Measurements from ENCODE around the gene IL34.

Gene IL34

DNA sequence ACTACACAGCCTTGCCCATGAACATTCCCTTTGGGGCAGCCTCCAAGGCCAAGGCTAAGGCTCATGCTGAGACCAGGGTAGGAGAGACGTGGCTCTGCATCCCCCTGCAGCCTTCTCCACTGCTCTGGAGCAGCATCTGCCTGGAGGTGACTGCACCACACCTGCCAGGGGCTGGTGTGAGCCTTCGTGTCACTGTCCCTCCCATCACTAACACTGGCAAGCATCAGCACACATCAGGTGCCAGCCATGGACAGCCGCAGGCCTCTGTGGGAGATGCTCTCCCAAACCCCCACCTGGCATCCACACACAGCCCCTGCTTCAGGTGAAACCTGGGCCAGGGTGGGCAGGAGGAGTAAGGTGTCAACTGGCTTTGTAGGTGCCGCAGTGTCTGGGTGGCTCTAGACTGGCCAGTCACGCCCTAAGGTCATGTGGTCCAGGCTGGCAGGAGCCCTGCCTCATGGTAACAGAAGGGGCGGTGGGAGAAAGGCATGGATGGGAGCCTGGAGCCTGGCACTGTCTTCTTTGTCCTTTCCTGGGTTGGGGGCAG, 57.5 kb downstream of the IL34 start:
- no peak for DNase-seq

DNA sequence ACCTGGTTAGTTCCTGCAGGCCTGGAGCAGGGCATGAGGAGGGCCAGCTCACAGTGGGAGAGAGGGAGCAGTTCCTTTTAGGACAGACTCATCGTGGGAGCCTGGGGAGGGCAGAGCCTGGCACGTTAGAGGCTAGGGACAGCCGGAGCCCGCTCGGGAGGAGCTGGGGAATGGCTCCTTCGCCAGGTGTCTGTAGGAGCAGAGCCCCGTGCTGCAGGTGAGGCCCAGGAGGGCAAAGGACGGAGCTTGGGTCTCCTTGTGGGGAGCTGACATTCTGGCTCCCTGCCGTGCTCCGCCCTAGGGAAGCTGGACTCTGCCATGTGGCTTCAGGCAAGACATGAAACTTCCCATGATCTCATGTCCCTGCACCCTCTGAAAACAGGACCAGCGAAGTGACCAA, 58.2 kb downstream of the IL34 start:
- no peak for DNase-seq

DNA sequence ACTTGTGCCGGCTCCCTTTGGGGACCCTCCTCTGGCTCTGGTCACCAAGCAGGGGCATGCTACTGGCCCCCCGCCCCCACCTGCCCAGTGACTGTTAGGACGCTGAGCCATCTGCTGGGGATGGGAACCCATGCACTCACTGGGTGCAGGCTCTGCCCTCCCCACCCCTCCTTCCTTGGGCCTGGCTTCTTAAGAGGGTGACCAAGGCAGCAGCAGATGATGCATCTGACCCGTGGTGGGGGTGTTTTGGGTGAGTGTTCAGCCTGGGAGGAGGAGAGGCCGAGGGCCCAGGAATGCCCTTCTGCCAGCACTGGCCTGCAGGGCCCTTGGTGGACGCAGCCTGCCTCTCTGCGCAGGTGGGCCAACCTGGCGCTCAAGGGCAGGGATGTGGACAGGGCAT, 58.7 kb downstream of the IL34 start:
- no peak for DNase-seq

DNA sequence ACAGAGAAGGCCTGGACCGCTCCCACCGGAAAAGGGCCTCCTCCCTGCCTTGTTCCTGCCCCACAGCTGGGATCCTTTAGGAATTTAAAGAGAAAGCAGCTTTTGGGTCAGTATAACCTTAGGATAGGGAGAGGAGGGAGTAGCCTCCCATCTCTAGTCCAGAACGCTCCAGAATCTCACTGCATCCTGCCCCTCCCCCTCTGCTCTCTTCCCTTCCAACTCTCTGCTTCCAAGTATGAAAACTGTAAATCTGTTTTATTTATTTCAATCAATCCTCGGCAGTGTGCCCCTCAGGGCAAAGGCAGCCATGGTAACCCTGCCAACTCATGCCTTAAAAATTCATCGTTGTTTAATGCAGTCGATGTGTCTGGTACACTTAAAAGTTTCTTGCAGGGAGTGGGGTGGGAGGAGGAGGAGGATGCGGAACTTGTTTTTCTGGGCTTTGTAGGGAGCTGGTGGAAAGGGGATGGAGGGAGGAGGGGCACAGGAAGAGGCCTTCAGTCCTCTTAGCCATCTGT, 60.6 kb downstream of the IL34 start:
- DNase-seq = no peak

DNA sequence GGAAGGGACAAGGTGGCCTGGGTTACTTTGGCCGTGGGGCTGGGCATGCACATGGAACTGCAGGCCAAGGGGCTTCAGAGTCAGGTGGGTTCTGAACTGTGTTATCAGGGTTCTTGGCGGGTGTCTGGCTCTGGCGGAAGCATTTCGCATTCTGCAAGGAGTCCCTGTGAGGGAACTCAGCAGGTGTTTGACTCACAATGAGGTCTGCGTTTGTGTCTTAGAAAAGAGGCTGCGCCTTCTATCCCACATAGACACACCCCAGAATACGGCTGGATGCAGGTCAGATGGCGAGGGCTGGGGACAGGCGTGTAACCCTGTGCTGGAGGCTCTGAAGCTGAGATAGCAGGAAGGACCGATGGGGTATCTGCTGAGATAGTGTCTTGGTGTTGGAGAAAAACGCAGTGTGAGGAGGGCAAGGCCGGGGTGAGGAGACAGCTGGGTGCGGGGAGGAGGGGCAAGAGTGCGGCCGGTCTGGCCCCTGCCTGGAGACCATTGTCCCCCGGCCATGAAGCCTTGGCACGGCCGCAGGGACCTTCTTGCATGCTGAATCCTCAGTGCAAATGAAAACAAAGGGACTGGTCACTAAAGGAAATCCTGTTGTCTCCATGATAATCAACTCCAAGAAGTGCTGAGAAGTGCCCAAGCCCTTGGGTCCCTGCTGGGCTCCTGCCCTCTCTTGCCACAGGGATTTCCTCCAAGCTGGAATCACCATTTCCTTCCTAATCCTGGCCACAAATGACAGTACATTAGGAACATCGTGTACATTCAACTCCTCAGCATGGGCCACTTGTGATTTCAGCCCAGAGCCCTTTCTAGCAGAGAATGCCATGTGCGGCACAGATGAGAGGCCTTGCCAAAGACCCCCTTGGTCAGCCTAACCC, 62.2 kb downstream of the IL34 start:
- no peak for DNase-seq

DNA sequence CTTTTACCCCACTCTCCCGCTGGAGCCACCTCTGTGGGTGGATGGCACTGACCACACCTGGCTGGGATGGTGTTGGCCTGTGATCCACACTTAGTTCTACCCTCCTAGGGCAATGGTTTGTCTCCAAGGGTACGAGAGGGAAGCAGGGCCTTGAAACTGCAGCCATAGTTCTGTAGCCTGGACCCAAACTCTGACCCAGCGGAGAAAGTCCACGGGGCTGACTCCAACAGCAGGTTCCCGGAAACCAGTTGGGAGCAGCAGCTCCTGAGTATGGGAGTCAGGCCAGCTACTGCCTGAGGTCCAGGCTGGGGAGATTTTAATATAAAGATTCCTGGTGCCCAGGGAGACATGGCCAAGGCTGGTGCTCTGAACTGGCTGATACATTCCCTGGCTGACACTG, 63.1 kb downstream of the IL34 start:
- no peak for DNase-seq

DNA sequence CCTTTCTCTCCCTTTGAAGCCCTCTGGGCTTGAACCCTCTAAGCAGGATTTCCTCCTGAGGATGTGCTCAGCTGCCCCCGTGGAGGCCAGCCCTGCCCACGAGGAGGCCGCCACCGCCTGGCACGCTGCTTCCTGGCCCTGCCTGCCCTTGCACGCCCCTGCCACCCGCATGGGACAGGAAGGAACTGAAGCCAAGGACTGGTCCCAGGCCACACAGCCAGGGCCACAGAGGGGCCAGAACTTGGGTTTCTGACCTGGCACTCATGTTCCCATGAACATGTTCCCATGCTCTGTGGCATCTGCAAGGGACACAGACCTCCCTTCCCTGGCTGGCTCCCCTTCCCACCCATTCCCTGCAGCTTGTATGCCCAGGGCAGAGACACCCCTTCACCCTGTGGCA, 63.6 kb downstream of the IL34 start:
- no peak for DNase-seq
